HG02610 (cell line): ENCODE results near the gene BST1.
"Not testable (repeated sequence)": the region's sequence is repeated elsewhere in the genome, so short reads cannot be mapped to it uniquely, and the experiment has no call there.

Experiments
- ATAC-seq: cut with Tn5 transposase; IDR thresholded peaks from one replicate; pipeline ENCODE4 v1.9.1; 2021; ENCODE audit warnings: mild to moderate bottlenecking, moderate library complexity; ENCODE audit not compliant: unreplicated experiment

BST1 gene

DNA sequence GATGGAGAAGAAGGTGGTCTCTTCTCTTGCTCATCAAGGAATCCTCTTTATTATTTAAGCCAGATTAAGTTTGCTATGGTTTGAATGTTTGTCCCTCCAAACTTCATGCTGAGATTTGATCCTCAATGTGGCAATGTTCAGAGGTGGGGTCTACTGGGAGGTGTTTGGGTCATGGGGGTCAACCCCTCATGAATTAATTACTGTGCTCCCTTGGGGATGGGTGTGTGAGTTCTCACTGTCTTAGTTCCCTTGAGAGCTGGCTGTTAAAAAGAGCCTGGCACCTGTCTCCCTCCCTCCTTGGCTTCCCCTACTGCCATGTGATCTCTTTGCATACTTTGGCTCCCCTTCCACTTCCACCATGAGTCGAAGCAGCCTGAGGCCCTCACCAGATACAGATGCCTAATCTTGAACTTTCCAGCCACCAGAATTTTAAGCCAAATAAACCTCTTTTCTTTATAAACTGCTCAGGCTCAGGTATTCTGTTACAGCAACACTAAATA is 39.3 kb downstream of the BST1 start:
- ATAC-seq: no peak

DNA sequence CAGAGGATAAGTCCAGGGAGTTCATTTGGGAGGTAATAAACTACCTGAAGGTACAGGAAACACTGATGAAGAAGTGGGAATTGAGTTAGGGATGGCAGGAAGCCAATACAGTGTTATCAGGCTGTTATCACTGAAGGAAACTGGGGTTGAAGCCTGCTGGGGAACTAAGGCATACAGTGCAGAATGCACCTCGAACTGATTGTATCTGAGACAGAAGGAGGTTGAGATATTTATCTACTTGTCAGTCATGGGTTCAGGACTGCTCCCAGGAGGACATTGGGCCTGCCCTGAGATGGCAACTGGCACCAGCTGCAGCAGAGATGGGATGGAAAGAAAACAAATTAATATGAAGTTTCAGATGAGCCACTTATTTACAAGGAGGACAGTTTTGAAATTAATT is 39.8 kb downstream of the BST1 start:
- no peak for ATAC-seq

DNA sequence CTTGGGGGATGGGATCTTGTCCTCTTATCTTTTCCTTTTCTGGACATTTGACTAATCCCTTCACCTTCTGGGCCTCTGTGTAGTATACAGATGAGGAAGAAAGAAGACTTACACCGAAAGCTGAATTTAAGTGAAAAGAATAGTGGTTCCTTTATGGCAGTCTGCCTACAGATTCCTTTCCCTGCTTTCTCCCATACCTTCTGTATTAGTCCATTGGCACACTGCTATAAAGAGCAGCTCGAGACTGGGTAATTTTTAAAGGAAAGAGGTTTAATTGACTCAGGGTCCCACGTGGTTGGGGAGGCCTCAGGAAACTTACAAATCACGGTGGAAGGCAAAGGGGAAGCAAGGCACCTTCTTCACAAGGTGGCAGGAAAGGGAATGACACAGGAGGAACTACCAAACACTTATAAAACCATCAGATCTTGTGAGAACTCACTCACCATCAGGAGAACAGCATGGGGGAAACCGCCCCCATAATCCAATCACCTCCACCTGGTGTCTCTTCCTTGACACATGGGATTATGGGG is 41.2 kb downstream of the BST1 start:
- no peak for ATAC-seq

DNA sequence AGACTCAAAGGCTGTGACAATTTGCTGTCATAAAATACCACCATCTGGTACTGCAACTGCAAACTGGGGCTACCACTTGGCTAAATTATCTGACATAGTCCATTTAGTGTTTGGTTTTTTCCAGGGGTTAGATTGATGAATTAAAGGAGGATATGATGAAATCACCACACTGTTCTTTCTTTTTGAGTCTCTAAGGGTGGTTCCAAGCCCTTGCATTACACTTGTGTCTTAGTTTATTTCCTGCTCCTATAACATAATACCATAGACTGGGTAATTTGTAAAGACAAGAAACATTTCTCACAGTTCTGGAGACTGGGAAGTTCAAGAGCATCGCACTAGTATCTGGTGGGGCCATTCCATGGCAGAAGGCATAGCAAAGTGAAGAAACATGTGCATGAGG is 43.2 kb downstream of the BST1 start:
- no peak for ATAC-seq

DNA sequence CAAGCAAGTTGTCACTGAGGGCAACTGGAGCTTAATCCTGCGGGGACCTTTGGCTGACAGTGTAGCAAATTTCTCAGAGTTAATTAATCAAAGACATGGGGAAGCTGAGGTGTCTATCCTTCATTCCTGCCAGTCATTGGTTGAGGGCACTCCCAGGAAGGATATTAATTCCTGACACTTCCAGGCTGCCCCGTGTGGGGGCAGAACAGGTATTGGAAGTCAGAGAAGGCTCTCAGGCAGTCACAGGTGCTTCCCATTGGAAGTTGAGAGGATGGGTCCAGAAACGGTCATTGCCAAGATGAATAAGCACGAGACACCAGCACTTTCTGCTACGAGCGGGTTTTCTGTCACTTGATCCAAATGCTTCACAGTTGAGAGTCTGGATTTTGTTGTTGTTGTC is 46.1 kb downstream of the BST1 start:
- ATAC-seq: no peak

DNA sequence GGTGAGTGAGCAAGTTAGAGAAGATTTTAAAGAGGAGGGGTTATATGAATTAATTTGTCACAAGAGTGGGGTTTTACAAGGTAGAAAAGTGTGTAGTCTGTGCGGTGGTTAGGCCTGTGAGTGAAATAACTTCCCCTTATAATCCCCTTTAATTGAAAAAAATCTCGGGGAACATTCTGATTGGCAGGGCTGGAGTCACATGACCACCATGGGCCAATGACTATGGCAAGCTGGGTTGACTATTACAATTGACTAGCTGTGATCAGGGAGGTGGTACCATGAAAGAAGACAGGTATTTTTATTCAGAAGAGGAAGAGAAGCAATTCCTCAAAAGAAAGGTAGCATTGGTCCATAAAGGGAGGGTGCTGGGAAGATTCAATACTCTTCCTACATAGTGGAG is 48.3 kb downstream of the BST1 start:
- ATAC-seq: no peak

DNA sequence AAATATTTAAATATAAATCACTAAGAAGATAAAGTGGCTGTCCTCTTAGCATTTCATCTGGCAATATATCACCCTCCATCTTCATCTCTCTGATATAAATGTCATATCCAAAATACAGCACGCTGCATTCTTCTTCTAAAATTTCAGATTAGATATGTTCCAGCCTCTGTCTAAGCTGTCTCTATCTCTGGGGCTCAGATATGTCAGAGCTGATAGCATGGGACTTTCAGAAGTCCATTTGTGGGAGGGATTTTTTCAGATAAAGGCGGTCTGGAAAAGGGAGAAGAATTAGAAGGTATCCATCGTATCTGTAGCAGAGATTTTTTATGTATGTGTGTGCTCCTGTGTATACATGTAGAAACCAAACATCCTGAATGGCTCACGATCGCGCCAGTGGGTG is 50.2 kb downstream of the BST1 start:
- ATAC-seq: no peak

DNA sequence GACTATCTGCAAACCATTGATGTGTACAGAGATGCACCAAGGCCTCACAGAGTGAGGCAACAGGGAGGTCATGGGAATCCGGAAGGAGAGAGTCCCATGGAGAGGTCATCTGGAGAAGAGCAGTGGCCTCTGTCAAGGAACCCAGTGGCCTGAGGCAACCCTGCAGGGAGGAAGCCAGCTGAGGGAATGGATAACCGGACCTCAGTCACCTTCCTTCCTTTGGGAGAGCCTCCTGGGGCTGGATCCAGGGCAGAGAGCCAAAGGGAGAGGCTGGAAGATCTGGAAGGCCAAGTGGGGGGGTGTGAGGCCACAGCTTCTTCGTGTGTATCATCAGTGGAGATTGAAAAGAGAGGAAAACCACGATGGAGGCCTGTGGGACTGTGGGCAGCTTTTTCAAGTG is 50.9 kb downstream of the BST1 start:
- ATAC-seq: no peak

DNA sequence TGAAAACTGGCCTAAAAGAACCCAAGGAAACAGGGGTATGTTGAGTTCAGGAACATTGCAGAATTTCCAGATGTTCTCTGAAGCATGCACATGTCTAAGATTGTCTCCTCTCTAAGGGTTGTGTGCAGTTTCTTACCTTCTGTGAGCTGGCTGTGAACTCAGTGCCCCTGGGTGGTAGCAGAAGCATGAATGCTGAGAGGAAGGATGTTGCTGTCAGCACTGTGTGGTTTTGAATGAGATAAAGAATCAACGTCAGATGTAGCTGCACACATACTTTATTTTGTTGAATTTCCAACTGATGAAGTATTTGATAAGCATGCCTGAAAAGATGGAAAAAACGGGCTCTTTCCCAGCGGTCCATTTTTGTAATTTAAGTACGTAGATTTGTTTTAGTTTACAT is 51.5 kb downstream of the BST1 start:
- ATAC-seq: no peak

DNA sequence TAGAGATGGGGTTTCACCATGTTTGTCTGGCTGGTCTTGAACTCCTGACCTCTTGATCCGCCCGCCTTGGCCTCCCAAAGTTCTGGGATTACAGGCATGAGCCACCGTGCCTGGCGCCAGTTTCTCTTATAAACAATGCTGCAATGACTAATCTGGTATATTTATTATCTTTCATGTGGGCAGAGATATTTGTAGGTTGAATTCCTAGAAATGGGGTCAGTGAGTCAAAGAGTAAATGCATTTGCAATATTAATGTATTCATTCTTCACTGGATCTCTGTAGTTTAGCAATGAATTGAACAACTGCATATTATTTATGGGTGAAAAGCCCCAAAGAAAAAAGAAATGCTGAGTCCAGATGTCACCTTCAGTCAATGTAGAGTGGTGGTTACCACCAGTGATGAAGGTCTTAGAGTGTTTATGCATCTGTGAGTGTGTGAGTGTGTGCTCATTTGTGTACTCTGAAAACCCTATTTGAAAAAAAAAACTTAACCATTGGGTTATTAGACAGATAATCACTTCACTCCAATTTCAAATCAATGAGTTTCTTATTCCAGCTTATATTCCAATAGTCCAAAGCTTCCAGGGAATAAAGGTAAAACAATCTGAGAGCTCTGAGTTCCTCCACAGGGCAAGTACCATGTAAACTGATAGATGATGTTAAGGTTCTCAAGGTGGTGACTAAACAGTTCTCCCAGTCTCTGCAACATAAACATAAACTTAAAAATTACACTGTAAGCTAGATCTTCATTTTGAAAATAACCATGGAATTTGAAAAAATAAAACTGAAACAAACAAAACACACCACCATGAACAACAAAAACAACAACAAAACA is 52.7 kb downstream of the BST1 start:
- peak; percentile 64 for ATAC-seq

DNA sequence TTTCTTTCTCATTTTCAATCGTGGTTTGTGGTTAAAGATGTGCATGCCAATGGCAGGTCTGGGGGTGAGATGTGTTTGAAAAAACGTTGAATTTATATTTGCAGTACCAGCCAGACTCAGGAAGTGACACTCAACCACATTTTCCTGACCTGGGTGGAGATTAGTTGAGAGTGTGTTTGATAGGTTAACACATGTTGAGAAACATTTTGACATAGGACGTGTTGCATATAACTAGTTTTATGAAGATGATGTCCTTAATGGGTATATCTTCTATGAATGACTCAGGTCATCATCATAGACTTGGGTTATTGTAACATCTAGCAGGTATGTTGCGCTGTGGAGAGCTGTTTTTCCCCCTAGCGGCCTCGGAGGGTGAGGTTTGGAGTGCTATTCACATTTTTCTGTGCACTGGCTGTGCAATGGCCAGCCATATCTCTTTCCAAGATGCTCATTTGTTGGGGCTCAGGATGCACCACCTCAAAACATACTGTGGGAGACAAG is 53.5 kb downstream of the BST1 start:
- ATAC-seq: peak; percentile 67

DNA sequence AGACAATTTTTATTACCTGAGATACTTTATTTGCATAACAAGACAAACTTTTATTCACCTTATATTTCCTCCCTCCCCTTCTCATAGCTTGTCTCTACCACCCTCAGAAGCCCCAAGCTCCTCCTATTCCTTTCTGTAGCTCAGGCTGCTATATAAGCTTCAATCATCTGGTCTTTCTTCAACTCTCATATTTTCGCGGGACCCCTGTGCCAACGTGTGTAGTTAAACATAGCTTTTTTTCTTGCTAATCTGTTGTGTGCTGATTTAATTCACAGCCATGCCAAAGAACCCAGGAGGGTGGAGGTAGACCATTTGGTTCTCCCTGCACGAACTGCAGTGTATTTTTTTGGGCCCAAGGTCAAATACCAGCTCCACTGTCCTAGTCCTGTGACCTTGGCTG is 54.2 kb downstream of the BST1 start:
- ATAC-seq: no peak

DNA sequence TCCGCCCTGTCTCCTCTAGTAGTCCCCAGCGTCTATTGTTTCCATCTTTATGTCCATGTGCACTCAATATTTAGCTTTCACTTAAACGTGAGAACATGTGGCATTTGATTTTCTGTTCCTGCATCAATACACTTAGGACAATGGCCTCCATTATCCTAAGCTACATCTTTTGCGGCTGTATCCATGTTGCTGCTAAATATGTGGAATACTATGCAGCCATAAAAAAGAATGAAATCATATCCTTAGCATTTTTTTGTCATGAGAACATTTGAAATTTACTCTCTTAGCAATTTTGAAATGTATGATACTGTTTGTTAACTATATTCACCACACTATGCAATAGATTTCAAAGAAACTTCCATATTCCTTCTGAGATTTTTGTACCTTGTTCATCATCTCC is 55.4 kb downstream of the BST1 start:
- no peak for ATAC-seq

DNA sequence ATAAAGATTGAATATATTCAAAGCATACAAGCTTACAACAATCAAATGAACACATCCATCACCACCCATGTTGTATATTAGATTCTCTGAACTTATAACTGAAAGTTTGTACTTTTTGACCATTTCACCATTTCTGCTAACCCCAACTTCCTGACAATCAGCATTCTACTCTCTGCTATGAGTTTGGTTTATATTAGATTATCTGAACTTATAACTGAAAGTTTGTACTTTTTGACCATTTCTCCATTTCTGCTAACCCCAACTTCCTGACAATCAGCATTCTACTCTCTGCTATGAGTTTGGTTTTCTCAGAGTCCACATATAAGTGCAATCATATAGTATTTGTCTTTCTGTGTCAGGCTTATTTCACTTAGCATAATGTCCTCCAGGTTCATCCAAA is 59.6 kb downstream of the BST1 start:
- ATAC-seq: not testable (repeated sequence)

DNA sequence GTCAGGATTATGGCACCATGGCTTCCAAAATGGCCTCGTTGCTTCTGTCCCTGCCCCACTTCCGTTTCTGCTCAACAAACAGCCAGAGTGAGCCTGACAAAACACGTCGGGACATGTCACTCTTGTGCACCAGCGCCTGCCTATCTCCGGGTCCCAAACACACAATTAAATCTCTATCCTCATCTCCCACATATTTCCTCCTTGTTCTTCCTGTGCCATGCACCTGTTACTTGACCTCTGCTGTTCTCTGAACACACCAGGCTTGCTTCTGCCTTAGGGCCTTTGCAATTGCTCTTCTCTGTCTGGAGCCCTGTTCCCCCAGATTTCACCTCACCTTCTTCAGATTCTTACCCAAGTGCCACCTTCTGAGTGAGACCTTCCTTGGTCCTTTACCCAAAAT is 62.5 kb downstream of the BST1 start:
- peak; percentile 32 for ATAC-seq

DNA sequence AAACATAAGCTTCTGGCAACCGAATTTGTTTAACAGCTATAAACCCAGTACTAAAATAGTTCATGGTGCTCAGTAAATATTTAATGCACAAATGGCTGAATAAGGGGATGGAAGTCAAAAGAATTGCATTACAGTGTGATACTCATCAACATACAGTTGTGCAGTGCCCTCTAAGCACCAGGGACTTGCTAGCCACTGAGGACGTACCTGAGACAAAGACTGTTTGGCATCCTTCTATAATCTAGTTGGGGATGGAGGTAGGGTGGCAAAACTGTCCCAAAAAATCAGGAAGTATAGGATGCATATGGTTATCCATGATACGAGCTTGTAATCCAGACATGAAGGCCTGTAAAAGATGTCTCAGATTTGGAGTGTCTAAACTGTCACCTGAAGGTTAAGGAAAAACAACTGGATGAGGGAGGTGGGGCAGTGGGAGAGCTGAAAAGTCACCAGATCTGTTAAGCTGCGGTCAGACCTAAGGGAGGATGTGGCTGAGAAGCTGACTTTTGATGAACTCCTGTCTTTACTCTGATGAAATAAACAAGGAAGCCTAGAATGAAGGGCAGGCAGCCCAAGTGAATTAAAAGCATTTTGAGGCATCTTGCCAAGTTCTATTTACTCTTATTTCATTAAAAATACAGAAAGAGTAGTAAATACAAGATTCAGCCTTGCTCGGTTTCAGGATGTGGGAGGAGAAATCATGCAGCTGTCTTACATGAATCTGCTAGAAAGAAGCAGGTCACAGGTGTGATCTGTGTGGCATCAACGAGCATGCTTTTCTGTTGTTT is 63.2 kb downstream of the BST1 start:
- ATAC-seq: peak; percentile 69

DNA sequence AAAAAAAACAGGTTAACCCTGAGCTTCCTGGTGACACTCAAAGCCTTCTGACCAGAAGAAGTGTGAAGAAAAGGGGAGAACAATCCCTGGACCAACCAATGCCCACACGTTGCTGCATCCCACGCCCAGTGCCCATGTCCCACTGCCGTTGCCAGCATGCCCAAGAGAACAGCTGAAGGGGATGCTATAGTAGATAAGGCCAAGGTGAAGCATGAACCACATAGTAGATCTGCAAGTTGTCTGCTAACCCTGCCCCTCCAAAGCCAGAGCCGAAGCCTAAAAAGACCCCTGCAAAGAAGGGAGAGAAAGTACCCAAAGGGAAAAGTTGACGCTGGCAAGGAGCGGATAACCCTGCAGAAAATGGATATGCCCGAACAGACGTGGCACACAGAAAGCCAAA is 64.0 kb downstream of the BST1 start:
- no peak for ATAC-seq

DNA sequence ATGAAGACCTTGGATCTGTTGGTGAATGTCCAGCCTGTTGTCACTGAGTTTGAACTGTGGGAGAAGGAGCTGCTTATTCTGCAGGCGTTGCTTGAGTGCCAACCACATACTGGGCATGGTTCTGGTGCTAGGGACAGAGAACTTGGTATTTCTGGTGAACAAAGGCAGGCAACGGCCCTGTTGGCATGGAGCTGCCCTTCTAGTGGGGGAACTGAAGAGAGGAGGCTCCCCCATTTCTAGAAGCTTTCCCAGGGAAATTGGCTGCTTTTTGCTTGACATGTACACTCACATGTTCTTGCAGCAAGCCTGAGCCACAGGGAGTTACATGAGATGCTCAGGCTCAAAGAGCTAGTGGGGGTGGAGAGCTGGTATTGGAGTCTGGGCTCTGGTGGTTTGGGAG is 66.3 kb downstream of the BST1 start:
- ATAC-seq: no peak

DNA sequence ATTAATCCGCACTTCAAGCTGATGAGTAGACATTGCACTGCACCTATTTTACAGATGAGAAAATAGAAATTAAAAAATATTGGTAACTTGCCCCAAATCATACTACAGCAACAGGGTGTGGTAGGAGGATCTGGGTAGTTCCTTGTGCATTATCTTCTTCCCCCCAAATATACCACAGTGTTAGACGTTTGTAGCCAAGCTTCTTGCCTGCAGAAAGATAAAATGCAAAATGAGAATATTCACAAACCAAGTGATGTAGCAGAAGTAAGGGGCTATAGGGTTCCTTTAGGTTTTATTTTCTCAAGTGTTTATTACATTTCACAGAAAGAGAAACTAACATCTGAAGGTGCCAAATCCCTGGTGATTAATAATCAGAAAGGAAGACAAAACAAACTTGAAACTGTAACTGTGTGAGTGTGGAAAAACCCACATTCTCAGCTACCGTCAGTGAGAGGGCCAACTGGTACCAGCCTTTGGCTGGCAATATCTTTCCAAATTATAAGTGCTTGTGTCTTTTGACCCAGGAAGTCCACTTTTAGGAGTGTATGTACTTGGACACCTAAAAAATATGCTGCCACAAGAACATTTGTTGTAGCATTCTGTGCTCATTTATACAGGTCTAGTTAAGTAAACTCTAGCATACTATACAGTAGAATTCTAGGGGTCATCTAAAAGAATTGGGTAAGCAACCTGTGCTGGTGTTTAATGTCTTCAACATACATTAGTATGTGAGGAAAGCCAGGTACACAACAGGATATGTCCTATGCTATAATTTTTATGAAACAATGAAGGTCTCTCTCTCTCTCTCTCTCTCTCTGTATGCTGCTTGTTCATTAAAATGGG is 68.6 kb downstream of the BST1 start:
- ATAC-seq: peak; percentile 84

DNA sequence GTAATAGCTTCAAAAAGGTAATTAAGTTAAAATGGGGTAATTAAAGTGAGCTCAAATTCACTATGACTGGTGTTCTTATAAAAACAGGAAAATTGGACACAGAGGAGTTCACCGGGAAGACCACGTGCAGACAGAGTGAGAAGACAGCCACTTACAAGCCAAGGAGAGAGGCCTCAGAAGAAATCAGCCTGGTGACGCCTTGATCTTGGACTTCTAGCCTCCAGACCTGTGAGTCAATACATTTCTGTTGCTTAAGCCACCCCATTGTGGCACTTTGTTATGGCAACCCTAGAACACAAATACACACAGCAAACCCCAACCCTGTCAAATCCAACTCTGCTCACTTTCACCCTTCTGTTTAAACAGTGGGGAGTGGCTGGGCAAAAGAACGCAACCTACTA is 71.2 kb downstream of the BST1 start:
- ATAC-seq: no peak
